Dermis blood vessel endothelial cell (primary cell): ENCODE measurements around the gene RAP1GAP2. TPM values are rescaled to one million over a fixed set of nuclear protein-coding genes. Genes with fewer than 3 reads are reported as not detected.
"Not testable (repeated sequence)": the region's sequence is repeated elsewhere in the genome, so short reads cannot be mapped to it uniquely, and the experiment has no call there.

ENCODE experiments used
- DNase-seq: peaks from one replicate; pipeline ENCODE4 v3.0.0; 2010
- total RNA-seq: library from RNA; depleted of rRNA; stranded (reverse); fragments of >200 nt; gene quantifications from 2 replicates; pipeline ENCODE4 v1.2.3, GENCODE V29; 2014

RAP1GAP2 gene
- total RNA-seq, 1 donor from 2014 or later: 4.1 TPM

DNA sequence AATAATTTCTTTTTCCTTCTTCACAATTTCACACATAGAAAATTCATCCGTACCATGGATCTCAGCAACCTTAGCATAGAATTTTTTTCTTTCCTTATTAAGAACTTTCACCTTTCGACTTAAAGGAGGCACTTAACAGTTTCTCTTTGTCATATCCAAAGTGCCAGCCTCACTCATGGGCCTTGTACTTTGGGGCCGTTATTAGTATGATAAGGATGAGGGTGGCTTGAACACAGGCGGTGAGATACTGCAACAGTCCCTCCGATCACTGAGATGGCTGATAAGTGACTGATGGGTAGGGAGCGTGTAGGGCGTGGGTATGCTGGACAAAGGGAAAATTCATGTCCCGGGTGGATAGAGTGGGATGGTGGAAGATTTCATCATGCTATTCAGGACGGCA lies 181.9 kb downstream of the RAP1GAP2 start:
- DNase-seq: no peak

DNA sequence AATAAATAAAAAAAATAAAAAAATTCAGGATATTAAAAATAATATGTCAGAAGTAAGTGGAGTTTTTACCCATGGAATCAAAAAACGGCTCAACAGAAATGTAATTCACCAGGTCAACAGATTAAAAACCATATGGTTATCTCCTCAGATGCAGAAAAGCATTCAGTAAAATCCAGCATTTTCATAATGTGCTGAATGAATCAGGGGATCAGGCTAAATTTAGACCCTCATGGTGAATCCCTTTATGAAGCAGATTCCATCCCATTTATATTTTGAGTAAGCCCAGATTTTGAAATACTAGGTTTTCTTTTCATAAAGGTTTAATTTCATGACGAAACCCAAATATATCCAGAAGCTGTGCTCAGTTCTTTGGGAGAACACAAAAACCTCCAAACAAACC lies 182.8 kb downstream of the RAP1GAP2 start:
- DNase-seq: no peak

DNA sequence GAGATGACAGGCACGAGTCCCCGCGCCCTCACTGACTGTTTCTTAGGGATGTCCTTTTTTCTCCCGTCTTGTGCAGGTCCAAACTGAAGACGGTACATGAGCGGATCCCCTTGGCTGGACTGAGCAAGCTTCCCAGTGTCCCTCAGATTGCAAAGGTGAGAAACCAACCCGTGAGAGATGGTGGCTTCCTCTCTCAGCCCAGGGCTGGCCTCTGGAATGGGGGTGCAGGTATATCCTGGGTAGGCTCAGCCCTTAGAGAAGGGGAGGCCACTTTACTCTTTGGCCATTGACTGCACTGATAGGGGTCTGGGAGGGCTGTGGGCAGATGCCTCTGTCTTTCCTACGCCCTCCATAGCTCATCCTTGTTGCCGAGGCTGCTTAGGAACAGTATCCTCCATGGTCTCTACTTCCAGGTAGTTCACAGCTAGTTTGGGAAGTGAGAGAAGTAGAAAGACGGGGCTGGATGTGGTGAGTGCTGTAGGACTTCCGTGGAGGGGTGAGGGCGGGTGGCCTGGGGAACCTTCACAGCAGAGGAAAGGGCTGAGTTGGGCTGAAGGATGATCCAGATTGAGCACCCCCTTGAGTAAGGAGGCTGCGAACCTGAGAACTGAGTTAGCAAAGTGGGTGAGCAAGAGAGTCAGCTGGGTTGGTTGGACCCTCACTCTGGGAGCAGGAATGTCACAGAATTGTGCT lies 184.1 kb downstream of the RAP1GAP2 start:
- DNase-seq: no peak

DNA sequence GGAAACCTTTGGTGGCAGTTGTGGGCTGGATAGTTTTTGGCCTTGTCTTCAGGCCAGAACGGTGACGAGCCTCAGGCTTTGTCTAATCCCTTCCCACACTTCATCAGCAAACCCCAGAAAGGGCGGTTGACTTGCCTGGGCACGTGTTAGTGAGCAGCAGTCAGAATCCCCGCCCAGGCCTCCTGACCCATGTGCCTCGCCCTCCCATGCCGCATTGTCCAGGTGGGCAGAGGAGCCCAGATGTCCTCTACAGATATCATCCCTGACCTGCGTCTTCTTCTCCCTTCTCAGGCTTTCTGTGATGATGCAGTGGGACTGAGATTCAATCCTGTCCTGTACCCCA lies 184.6 kb downstream of the RAP1GAP2 start:
- no peak for DNase-seq

DNA sequence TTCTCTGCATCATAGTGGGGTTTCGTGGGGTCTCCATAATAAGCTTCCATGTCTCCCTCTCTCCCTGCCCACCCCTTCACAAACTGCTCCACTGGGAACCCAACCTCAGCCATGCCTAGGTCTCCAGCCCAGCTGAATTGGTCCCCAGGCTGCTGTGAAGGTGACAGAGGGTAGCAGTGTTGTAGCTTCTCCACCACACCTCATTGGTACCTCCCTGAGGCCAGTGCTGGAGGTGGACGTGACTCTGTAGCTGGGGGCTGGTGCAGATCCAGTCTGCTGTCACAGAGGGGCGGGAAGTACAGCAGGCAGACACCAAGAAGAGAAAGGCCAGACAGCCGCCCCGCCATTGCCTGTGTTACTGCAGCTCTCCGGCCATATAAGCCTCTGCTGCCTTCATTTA lies 185.1 kb downstream of the RAP1GAP2 start:
- DNase-seq: no peak

DNA sequence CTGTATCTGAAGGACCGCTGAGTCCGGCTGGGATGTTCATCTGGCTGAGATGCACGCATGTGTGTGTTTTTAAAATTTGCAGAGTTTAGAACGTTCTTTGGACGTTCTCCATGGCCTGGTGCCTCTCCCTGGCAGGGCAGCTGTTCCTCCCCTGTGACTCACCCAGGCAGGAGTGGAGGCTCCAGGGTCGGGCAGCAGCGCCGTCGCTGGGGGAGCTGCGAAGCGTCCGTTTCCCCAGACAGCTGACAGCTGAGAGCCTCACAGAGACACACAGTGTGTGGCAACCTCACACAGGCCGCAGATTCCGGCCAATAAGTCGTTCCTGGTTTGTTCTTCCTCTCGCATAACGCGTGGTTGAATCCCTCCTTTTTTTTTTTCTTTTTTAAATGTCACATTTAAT lies 186.6 kb downstream of the RAP1GAP2 start:
- no peak for DNase-seq

DNA sequence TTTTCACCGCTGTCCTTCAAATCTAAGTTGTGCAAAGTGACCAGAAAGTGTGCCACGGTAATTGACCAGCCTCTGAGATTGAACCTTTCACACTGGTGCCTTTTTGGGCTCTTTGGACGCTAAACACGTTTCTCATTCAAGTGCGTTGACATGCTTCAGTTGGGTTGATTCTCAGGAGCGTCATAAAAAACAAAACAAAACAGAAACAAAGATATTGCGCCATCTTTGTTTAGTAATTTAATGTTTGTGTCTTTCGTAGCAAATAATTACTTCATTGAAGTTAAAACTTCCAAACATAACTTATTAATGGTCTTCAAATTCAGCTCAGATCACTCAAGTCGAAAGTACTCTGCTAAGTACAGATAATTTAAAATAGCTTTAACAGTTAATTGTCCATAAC lies 187.0 kb downstream of the RAP1GAP2 start:
- no peak for DNase-seq

DNA sequence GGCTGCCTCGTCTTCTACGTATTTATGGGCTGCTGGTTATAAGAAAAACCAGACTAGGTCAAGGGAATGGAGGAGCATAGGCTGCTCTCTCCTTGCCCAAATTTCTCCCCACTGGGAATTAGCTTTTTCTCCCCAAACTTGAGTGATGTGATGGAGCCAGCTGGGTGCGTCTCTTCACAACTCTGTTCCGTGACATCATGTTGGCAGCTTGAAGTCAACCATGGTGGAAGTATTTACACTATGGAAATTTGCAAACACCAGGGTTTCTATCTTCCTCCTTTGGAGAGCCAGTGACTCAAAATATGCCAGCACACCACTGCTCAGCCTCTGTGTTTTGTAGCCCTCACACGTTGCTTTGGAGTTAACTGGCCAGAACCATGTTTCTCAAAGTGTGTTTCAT lies 189.1 kb downstream of the RAP1GAP2 start:
- no peak for DNase-seq

DNA sequence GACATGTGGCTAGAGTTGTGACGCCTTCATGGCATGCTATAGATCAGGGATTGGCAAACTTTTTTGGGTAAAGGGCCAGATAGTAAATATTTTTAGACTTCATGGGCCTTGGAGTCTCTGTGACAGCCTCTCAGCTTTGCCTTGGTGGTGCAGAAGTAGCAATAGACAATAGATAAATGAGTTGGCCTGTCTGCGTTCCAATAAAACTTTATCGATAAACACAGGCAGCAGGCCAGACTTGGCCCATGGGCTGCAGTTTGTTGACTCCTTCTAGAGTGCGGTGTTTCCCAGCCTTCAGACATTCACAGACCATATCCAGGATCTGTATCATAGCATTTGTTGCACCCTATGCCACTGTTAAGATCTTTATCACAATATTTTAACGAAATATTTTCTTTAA lies 190.7 kb downstream of the RAP1GAP2 start:
- DNase-seq: no peak

DNA sequence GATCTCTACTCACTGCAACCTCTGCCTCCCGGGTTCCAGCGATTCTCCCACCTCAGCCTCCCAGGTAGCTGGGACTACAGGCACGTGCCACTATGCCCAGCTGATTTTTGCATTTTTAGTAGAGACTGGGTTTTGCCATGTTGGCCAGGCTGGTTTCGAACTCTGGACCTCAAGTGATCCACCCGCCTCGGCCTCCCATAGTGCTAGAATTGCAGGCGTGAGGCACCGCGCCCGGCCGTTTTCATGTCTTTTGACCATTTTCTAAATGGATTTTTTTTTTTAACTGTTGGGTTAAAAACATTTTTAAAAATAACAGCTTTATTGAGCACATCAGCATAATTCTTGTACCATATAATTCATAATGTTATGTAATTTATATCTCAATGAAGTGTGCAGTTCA lies 193.2 kb downstream of the RAP1GAP2 start:
- not testable (repeated sequence) for DNase-seq

DNA sequence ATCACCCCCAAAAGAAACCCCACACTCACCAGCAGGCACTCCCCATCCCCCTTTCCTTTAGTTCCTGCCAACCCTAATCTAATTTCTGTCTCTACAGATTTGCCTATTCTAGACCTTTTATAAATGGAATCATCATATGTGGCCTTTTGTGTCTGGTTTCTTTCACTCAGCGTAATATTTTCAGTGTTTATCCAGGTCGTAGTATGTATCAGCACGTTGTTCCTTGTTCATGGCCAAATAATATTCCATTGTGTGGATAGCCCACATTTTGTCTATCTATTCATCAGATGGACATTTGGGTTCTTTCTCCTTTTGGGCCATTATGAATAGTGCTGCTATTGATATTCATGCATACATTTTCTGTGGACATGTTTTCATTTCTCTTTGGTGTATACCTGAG lies 193.6 kb downstream of the RAP1GAP2 start:
- DNase-seq: no peak

DNA sequence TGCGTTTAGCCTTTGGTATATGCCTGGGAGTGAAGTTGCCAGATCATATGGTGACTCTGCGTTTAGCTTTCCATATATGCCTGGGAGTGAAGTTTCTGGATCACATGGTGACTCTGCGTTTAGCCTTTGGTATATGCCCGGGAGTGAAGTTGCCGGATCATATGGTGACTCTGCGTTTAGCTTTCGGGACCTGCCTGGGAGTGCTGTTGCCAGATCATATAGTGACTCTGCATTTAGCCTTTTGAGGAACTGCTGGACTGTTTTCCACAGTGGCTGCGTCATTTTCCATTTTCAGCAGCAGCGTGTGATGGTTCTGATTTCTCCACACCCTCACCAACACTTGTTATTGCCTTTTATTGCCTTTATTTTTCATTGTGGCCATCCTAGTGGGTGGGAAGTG lies 194.2 kb downstream of the RAP1GAP2 start:
- no peak for DNase-seq

DNA sequence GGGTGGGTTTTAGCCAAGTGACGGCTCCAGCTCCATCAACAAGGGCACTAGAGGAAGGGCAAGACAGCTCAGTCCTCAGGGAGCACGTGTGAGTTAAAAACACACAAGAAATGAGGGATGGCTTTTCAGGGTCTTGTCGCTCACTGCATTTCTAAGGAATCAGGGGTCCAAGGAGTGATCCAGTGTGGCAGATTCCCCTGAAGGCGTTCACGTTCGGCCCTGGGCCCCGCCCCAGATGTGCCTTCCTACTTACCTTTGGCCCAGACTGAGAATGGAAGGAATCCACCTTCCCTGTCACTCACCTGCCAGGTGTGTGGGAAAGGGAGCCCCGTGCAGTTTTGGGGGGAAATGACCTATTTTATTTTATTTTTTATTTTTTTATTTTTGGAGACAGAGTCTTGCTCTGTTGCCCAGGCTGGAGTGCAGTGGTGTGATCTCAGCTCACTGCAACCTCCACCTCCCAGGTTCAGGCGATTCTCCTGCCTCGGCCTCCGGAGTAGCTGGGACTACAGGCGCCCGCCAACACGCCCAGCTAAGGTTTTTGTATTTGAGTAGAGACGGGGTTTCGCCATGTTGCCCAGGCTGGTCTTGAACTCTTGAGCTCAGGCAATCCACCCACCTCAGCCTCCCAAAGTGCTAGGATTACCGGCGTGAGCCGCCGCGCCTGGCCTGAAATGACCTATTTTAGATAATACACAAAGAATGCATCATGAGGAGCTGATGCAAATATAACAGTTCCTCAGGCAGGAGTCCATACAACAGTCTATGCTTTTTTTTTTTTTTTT lies 195.3 kb downstream of the RAP1GAP2 start:
- DNase-seq: not testable (repeated sequence)

DNA sequence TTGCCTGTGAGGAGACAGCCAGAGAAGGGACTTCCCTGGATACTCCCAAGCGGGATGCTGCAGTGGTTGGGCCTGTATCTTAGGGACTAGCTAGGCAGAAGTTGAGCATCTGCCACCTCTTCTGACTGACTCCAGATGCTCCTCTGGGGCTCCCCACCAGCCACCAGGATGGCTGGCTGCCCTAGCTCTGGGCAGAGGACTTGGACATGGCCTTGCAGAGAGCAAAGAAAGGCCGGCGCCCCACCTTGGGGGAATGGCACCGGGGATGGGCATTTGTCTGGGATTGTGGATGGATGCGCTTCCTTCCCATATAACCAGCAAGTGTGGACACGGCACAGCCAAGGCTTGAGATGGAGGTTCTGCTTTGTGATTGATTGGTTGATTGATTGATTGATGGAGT lies 198.2 kb downstream of the RAP1GAP2 start:
- DNase-seq: no peak

DNA sequence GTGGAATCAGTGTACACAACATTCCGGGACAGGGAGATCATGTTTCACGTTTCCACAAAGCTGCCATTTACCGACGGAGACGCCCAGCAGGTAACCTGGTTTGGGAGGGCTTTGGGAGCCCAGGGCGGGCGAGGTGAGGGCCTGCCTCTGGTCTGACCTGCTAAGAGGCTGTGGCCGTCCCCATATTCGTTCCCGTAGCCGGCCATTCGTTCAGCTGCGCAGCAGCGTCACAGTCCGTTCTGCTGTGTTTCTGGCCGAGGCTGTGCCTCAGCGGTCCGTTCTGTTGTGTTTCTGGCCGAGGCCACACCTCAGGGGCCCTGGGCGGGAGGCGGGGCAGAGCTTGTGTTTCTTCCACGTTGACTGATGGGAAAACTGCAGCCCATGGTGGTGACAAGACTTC lies 199.1 kb downstream of the RAP1GAP2 start:
- DNase-seq: no peak

DNA sequence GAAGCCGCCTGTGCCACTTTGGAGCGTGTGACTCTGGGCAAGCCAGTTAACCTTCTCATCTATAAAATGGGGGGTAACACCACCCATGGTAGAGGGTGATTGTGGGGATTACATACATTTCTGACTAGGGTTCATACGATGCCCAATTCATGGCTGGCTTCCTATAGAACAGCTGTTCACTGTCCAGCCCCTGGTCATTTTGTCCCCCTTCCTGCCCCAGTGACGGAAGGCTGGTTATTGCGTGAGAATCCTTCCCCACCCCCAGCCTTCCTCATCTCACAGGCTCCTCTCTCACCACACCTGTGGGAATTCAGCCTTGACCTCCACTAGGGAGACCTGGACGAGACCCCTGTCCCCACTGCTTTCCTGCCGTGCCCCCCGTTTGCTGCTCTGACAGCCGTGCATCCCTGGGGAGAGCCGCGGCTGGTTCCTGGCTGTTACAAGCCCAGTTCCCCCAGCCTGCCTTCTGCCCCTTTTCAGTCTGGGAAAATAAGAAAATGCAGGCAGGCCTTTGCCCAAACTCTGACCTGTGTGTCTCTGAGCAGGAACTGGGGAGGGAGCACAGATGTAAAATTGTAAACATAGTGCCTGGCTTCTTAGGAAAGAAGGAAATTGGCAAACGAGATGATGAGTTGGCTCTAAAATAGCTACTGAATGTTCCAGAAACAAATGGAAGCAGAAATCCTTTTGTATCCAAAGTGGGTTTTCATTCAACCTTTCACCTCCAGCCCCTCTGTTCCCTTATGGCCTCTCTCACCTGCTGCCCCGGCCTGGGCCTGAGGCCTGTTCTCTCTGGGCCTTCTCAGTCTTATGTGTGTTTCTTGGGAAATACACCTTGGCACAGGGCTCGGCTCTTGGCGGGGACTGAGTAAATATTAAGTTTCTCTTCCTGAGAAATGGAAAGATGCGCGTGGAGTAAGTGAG lies 199.9 kb downstream of the RAP1GAP2 start:
- DNase-seq: peak; percentile 62

DNA sequence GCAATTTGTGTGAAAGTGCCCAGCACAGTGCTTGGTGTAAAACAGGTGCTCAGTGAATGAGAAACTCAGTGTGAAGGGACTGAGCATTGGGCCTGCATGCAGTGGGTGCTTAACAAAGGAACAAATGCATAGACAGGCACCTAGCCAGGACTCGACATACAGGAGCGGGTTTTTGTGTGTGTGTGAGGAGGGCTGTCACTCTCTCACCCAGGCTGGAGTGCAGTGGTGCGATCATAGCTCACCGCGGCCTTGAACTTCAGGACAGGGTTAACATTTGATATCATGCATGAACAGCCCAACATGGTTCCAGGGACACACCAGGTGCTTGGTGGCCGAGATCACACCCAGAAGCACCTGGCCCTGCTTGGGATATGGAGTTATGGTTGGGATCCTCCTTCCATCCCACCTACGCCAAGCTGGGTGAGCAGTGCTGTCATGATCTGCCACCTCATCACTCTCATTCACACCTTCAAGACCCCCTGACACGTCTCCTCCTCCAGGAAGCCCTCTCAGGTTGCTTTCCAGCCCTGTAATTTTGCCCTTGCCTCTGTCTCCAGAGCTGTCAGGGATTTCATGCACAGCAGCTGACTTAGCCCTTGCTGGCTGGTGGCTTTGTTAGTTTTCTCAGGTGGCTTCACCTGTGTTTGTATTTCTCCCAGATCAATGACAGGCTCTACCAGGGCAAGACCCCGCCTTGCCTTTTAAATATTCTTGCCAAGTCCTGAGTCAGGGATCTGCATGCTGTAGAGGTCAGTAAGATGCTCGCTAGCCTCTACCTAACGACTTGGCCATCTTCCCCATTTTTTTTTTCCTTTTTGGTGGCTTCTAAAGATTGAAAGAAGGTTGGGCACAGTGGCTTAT lies 200.8 kb downstream of the RAP1GAP2 start:
- no peak for DNase-seq

DNA sequence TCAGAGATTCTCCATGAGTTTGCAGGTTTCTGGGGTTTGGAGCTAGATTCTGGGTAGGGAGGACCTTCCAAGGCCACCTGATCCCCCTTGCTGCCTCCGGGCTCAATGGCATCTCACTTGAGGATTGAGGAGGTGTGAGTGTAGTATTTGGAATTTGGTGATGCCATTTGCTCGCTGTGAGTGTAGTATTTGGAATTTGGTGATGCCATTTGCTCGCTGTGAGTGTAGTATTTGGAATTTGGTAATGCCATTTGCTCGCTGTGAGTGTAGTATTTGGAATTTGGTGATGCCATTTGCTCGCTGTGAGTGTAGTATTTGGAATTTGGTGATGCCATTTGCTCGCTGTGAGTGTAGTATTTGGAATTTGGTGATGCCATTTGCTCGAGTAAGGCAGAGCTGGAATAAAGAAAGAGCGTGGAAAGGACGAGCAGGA lies 202.2 kb downstream of the RAP1GAP2 start:
- not testable (repeated sequence) for DNase-seq

DNA sequence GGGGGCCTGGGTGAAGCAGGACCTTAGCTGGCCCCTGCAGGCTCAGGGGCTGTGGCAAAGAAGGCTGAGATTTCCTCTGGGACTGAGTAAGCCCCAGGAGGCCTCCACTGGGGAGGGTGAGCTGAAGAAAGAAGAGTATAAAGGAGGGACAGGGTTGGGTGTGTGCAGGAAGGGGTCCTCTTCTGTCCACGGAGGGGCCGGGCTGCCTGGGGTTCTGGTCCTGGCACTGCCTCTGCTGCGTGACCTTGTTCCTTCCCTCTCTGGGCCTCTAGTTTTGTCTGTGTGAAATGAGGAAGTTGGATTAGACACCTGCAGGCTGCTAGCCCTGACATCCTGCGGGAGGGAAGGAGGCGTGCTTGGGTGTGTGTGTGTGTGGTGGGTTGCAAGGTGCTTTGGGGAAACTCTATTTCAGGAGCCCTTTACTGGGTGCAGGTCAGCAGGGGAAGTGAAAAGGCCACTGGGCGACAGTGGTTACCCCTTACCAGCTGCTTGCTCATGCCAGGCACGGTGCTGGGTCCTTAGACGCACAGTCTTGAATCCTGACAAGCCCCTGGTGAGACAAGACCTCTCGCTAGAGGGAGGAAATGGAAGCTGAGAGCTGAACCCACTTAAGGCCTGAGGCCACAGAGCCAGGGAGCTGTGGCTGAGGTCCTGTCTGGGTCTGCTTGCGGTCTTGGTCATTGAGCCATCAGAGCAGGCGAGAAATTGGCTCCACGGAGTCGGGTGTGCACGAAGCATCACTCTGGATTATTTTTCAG lies 206.5 kb downstream of the RAP1GAP2 start:
- DNase-seq: peak; percentile 21

DNA sequence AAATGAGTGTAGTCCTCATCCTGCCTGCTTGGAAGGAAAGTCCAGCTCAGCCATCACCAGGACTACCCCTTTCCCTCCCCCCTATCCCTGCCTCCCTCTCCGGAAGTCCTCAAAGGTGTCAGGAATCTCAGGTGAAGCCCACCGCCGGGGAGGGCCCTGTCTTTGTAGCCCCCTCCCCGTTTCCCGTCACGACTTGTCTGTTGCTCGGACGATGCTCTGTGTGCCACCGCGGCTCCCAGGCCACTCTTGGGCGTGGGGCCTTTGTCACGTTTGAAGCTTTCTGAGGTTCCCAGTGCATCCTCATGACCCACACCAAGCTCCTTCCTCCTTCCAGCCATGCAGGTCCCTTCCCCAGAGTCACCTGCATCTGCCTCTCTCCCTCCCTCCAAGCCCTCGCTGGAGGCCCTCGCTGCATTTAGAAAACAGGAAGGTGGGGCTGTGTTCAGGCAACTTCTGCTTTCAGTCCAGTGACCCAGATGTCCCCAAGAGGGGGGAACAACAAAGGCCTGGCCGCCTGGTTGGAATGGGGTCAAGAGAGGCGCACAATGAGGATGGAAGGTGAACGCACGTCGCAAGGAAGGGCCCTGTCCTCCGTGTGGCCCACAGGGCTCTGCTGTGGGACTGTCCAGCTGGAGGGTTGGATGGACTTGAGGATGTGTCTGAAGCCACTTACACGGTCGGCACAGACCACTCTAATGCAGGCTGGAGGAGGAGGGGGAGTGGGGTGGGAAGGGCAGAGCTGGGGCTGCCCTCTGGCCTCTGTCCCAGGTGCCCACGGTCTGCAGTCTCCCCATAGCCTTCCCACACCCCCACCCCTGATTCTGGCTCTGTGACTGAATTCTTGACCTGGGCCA lies 207.3 kb downstream of the RAP1GAP2 start:
- DNase-seq: no peak
